PC-3 (cell line): ENCODE results near the gene AFDN.

ENCODE experiments used
- CTCF ChIP-seq: fragments of 300-600 bp; sonication (generic); conservative IDR thresholded peaks from 2 replicates; pipeline ENCODE4 v1.5.1; 2017; ENCODE audit warnings: antibody characterized with exemption, low read depth, mild to moderate bottlenecking, low read length
- EZH2 ChIP-seq: fragments of 300-600 bp; sonication (generic); IDR thresholded peaks from one replicate; pipeline ENCODE4 v1.6.1; 2017; ENCODE audit warnings: antibody characterized with exemption, mild to moderate bottlenecking, low read length; ENCODE audit not compliant: unreplicated experiment

- TF ChIP-seq CTCF (no peak), EZH2 (no peak)
Observed at GRCh38 chr6:167788563-167788903, 38.2 kb upstream of the AFDN start.
